Ovary (tissue), 9 donors: Measurements from ENCODE around the gene SLC39A11. TPM values are rescaled to one million over a fixed set of nuclear protein-coding genes. Genes with fewer than 3 reads are reported as not detected.

Experiments
- DNase-seq, 5 donors: peaks; one replicate each; pipeline ENCODE4 v3.0.0-alpha.2; 2019 to 2020
- H3K27ac ChIP-seq, 2 donors: fragments of 200-600 bp; one replicate each; pipeline versions ENCODE4 v1.5.1 to v1.8.0; 2019 to 2022
- H3K27me3 ChIP-seq: fragments of 200-600 bp; one replicate; pipeline ENCODE4 v1.8.0; 2022
- H3K36me3 ChIP-seq: fragments of 200-600 bp; sonication (generic); one replicate; pipeline ENCODE4 v1.5.1; 2019
- H3K4me1 ChIP-seq: one replicate; pipeline ENCODE4 v1.8.1; 2013; ENCODE audit warnings: mild to moderate bottlenecking, moderate library complexity; ENCODE audit not compliant: insufficient read depth
- H3K4me3 ChIP-seq: fragments of 200-600 bp; sonication (generic); one replicate; pipeline ENCODE4 v1.5.1; 2017
- H3K9me3 ChIP-seq, 2 donors: fragments of 200-600 bp in 1 of 2; sonication (generic) in 1 of 2; one replicate each; pipeline versions ENCODE4 v1.5.1 to v1.8.1; 2013 to 2019; ENCODE audit warnings: mild to moderate bottlenecking in 1 of 2, moderate library complexity in 1 of 2
- CTCF ChIP-seq, 3 donors: fragments of 450-650 bp in 2 of 3; fragments of 200-600 bp in 1 of 3; IDR thresholded peaks; one replicate each; pipeline versions ENCODE4 v1.5.1 to v1.8.0; 2016 to 2022; ENCODE audit warnings: antibody characterized with exemption in 3 of 3, mild to moderate bottlenecking in 1 of 3
- EP300 ChIP-seq: sonication (generic); formaldehyde crosslinking; IDR thresholded peaks from one replicate; pipeline ENCODE4 v1.6.1; 2017; ENCODE audit warnings: antibody characterized with exemption
- POLR2A ChIP-seq: fragments of 450-650 bp; IDR thresholded peaks from one replicate; pipeline ENCODE4 v1.6.1; 2017; ENCODE audit warnings: antibody characterized with exemption, mild to moderate bottlenecking, moderate library complexity
- WGBS, 3 donors: extraction: QIAGEN DNeasy Blood & Tissue Kit in 1 of 3; methylation state at CpG; one replicate each; pipeline versions ENCODE4 v1.1.5 to v1.1.7; 2013 to 2017; 5-methylcytosine and 5-hydroxymethylcytosine counted together
- intact Hi-C, 4 donors: fragments of 100-400 bp; cut with DNase I; formaldehyde crosslinking; loops; one replicate each; pipeline versions ENCODE4 v1.11.0 to v1.15.1; 2022 to 2023
- polyA plus RNA-seq, 2 donors: library from polyadenylated mRNA; stranded (reverse); fragments of 200-250 nt in 1 of 2; fragments of 350-450 nt in 1 of 2; fragmentation: Illumina TruSeq in 1 of 2; extraction: RNeasy Lipid Tissue Mini Kit (QIAGEN cat#74804) in 1 of 2; gene quantifications; one replicate each; pipeline ENCODE4 v1.2.3, GENCODE V29; 2013 to 2014
- total RNA-seq, 7 donors: library from RNA; depleted of rRNA in 2 of 7; stranded (reverse); fragments of >200 nt in 2 of 7; fragmentation: NEBNext Ultra II Directional in 3 of 7; extraction: Animal tissue kit (Norgen Biotek cat#: 25700) in 3 of 7; gene quantifications; one replicate each; pipeline versions ENCODE4 v1.1.0 to v1.2.4, GENCODE V29; 2016 to 2023
- donor health status: DM: no; HTN: no; CAD: no; lungs with moderate emphysema.
- donor health status: DM: no; HTN: no; CAD: no.
- donor health status: Bipolar disorder and iron deficiency.
- donor health status: DM: yes; HTN: yes; CAD: no.
- donor health status: DM: no; HTN: no; CAD: no.
- donor health status: DM: yes; HTN: yes; CAD: no.

The SLC39A11 gene
- total and polyA plus RNA-seq, 9 donors, result 4.0 to 21.2 (median 10.1) TPM

- no peak overlapping the region for H3K27ac ChIP-seq
- intact Hi-C loops, result no loop called here
- no peaks in the 10 kb centered on the region for H3K36me3 ChIP-seq
- peaks cover 0 to 6% of the 10 kb centered on the region in 2 donors for H3K9me3 ChIP-seq
- WGBS, 3 donors, result 91 to 95% (median 92%) methylated on average over 7 of the region's 7 CpGs
- no peak for DNase-seq
- TF ChIP-seq CTCF (IDR thresholded peaks at IDR 0.05) (no peak), EP300 (no peak), POLR2A (no peak)
- H3K4me3 ChIP-seq, result no peak overlapping the region
- H3K27me3 ChIP-seq, result no peaks in the 10 kb centered on the region
- no peaks in the 10 kb centered on the region for H3K4me1 ChIP-seq
Observed at GRCh38 chr17:73015722-73016276, 76.7 kb downstream of the SLC39A11 start.

GRCh38 chr17:73013816-73014663 lies 78.4 kb downstream of the SLC39A11 start:
- Histone ChIP-seq H3K27ac (no peak overlapping the region), H3K4me1 (no peaks in the 10 kb centered on the region), H3K27me3 (no peaks in the 10 kb centered on the region), H3K4me3 (no peak overlapping the region), H3K36me3 (no peaks in the 10 kb centered on the region), H3K9me3 (peaks cover 0 to 6% of the 10 kb centered on the region in 2 donors)
- intact Hi-C loops, result no loop called here
- TF ChIP-seq CTCF (IDR thresholded peaks at IDR 0.05), result no peak
- TF ChIP-seq EP300, result no peak
- TF ChIP-seq POLR2A, result no peak
- WGBS, 3 donors, result 68 to 73% (median 68%) methylated on average over 14 of the region's 14 CpGs
- no peak for DNase-seq

DNA sequence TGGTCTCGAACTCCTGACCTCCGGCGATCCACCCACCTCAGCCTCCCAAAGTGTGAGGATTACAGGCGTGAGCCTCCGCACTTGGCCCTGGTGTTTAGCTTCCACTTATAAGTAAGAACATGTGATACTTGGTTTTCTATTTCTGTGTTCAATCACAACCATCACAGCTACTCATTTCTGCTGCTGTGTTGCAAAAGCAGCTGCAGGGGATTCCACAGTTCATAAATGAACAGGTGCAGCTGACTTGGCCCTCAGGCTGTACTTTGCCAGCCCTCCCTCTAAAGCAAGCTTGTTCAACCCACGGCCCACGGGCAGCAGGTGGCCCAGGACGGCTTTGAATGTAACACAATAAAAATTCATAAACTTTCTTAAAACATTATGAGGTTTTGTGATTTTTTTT lies 79.2 kb downstream of the SLC39A11 start:
- WGBS, 3 donors, result 84 to 92% (median 90%) methylated on average over 8 of the region's 8 CpGs
- TF ChIP-seq POLR2A (no peak), EP300 (no peak), CTCF (IDR thresholded peaks at IDR 0.05) (no peak)

DNA sequence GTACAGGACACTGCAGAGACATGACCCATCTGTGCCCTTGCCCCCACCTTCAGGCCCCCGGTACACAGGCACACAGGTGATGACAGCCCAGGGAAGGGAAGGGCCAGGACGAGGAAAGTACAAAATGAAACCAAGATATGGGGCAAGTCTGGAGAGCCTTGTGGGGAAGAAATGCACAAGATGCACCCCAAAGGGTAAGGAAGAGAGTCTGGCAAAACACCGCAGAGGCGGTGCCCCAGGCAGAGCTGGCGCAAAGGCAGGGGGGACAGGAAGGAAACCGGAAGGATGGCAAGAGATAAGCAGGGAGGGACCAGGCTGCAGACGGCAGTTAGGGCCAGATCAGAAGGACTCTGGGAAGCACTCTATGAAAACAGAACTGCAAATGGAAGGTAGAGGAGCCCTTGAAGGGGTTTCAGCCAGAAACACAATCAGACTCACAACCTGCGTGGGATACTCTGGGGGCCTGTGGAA lies 81.4 kb downstream of the SLC39A11 start:
- no peaks in the 10 kb centered on the region for H3K9me3 ChIP-seq
- H3K36me3 ChIP-seq, result no peaks in the 10 kb centered on the region
- H3K4me1 ChIP-seq, result no peaks in the 10 kb centered on the region
- intact Hi-C loops, result no loop called here
- H3K27ac ChIP-seq, result no peak overlapping the region
- H3K27me3 ChIP-seq, result no peaks in the 10 kb centered on the region
- H3K4me3 ChIP-seq, result no peak overlapping the region
- WGBS, 3 donors, result 75 to 77% (median 77%) methylated on average over 8 of the region's 8 CpGs
- no peak for DNase-seq
- TF ChIP-seq EP300 (no peak), CTCF (IDR thresholded peaks at IDR 0.05) (no peak), POLR2A (no peak)

More for the DNA sequence above, 79.2 kb downstream of the SLC39A11 start:
- intact Hi-C loops, result no loop called here
- Histone ChIP-seq H3K4me1 (no peaks in the 10 kb centered on the region), H3K9me3 (peaks cover 0 to 6% of the 10 kb centered on the region in 2 donors), H3K36me3 (no peaks in the 10 kb centered on the region), H3K4me3 (no peak overlapping the region), H3K27me3 (no peaks in the 10 kb centered on the region), H3K27ac (no peak overlapping the region)
- no peak for DNase-seq
